Cardiac fibroblast (primary cell): Measurements from ENCODE around the gene IL13RA1.
A peak's percentile ranks its signal among the peaks of the same experiment; 100 is the strongest.
"Not testable (repeated sequence)": the region's sequence is repeated elsewhere in the genome, so short reads cannot be mapped to it uniquely, and the experiment has no call there.

ENCODE experiments used
- DNase-seq, 2 donors: peaks; one replicate each; pipeline versions ENCODE4 v3.0.0 to v3.0.0-alpha.2; 2010; ENCODE audit warnings: low read depth in 2 of 2
- H3K4me3 ChIP-seq, 2 donors: replicated peaks in 1 of 2; 1 replicate in 1 of 2; 2 replicates in 1 of 2; pipeline ENCODE4 v1.5.1; 2011; ENCODE audit warnings: low read depth in 2 of 2, low read length in 2 of 2, mild to moderate bottlenecking in 2 of 2, moderate library complexity in 1 of 2
- CTCF ChIP-seq: IDR thresholded peaks from one replicate; pipeline ENCODE4 v1.5.1; 2011; ENCODE audit warnings: low read depth, mild to moderate bottlenecking, low read length, inconsistent platforms

Gene IL13RA1

GRCh38 chrX:118694638-118695037 is 32.8 kb upstream of the IL13RA1 start:
- H3K4me3 ChIP-seq = no peak overlapping the region
- peak; percentile 13 to 34 for DNase-seq
- no peak for TF ChIP-seq CTCF

GRCh38 chrX:118698516-118699170 is 28.8 kb upstream of the IL13RA1 start:
- peak in 1 of 2 donors; percentile 40 for DNase-seq
- TF ChIP-seq CTCF = no peak
- no peak overlapping the region for H3K4me3 ChIP-seq

GRCh38 chrX:118702741-118703140 is 24.7 kb upstream of the IL13RA1 start:
- no peak overlapping the region for H3K4me3 ChIP-seq
- no peak for DNase-seq
- TF ChIP-seq CTCF = no peak

- DNase-seq = no peak
- TF ChIP-seq CTCF = no peak
- no peak overlapping the region for H3K4me3 ChIP-seq
Measured at GRCh38 chrX:118706681-118707080, 20.7 kb upstream of the IL13RA1 start.

GRCh38 chrX:118714521-118714920 is 12.9 kb upstream of the IL13RA1 start:
- no peak for DNase-seq
- TF ChIP-seq CTCF = no peak

GRCh38 chrX:118715917-118716316 is 11.5 kb upstream of the IL13RA1 start:
- DNase-seq, H3K4me3 ChIP-seq: not testable (repeated sequence)

More at GRCh38 chrX:118714521-118714920, 12.9 kb upstream of the IL13RA1 start:
- H3K4me3 ChIP-seq = no peak overlapping the region

GRCh38 chrX:118716833-118717232 is 10.6 kb upstream of the IL13RA1 start:
- not testable (repeated sequence) for DNase-seq, H3K4me3 ChIP-seq

GRCh38 chrX:118717678-118718391 is 9.6 kb upstream of the IL13RA1 start:
- no peak overlapping the region for H3K4me3 ChIP-seq
- TF ChIP-seq CTCF = no peak
- DNase-seq = no peak
